ENCODE data around the gene SCRN1.
"Not testable (repeated sequence)": the region's sequence is repeated elsewhere in the genome, so short reads cannot be mapped to it uniquely, and the experiment has no call there.

Gene SCRN1

DNA sequence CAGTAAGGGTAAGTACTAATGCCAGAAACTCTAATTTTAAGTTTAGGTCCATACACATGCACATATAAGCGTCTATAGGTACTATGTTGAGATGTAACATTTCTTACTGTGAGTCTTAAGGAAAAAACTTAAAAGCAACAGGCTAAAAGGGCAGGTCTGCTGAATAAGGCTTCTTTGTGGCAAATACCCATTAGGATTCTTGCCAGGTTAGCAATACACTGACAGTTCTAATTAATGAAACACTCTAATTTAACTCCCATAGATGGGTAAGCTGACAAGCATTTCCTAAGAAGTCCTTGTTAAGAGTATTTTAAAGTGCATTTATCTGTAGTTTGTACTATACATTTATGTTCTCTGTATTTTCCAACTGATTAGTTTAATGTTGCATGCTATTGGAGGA, 14.0 kb downstream of the SCRN1 start:
- no peak for TF ChIP-seq POLR2A (IDR thresholded peaks at IDR 0.05; ENCODE audit: low read depth, low read length)
- no peak for TF ChIP-seq POU2F2 (IDR thresholded peaks at IDR 0.05; ENCODE audit: low read depth, low read length)
- no peak for TF ChIP-seq POLR2AphosphoS5 (IDR thresholded peaks at IDR 0.05; ENCODE audit: low read depth, low read length)
- no peak for TF ChIP-seq PAX5 (IDR thresholded peaks at IDR 0.05; ENCODE audit: insufficient read depth, low read length, severe bottlenecking)
- TF ChIP-seq SPI1 (IDR thresholded peaks at IDR 0.05; ENCODE audit: low read depth, low read length), result no peak
- TF ChIP-seq TAF1 (IDR thresholded peaks at IDR 0.05; ENCODE audit: low read depth, low read length), result no peak
- FAIRE-seq (no peak), DNase-seq (ENCODE audit: insufficient read length, low spot score) (no peak)

DNA sequence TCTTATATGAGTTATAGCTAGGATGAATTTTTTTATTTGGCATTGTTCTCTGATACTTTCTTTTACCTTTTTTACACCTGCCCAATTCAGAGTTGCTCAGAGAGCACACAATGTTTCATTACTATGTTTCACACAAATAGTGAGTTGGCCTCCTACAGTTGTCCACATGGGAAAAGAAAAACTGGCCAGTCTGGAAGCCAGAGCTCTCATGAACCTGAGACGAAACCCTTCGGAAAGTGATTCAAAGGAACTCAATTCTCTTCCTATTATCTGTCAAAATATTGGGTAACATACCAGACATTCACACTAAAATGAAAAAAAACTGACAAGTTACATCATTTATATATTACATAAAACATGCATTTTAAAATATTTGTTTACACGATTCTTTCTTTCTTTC, 15.3 kb downstream of the SCRN1 start:
- TF ChIP-seq PAX5 (IDR thresholded peaks at IDR 0.05; ENCODE audit: insufficient read depth, low read length, severe bottlenecking), result no peak
- no peak for DNase-seq (ENCODE audit: insufficient read length, low spot score)
- FAIRE-seq, result no peak

DNA sequence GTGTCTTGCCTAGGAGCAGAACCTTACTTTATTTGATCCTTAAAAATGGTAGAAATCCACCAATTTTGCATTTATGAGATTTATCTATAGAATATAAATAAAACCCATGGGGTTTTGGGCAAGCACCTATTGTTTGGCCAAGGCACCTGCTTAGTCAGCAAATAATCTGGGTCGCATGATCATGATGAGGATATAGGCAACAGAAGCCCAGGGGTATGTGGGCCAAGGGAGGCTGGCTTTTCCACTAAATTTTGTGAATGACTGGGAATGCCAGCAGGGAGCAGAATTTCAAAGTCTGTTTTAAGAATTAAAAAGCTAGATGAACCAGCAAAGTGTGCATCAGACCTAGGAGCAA, 17.3 kb downstream of the SCRN1 start:
- TF ChIP-seq PAX5 (IDR thresholded peaks at IDR 0.05; ENCODE audit: insufficient read depth, low read length, severe bottlenecking), result no peak
- FAIRE-seq, result no peak
- no peak for DNase-seq (ENCODE audit: insufficient read length, low spot score)

DNA sequence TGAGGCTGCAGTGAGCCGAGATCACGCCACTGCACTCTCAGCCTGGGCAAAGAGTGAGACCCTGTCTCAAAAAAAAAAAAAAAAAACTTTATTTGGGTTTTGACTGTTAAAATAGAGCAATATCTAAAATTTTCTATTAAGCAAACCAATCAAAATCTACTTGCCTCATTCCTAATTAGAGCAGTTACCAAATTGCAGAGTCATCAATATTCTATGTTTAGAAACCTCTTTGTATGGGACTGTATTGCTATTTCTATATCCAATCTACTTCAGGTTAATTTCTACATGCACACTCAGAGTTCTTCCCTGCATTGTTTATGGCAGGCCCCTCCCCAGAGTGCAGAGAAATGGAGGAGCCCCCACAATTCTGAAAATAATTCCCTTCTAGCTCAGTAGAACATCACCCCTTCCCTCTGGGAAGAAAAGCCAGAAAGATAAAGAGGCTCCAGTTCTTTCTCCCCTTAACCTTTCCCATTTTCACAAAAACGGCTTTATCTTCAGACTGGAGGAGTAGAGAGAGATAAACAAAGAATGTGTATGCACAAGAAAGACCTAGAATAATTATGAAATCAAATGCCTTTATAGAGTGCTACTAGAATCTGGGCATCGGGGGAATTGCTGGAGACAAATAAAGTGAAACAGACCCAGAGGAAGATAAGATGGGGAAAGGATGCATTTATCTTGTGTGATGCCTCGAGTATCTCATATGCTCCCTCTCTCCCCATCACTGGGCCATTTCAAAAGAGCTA, 17.9 kb downstream of the SCRN1 start:
- TF ChIP-seq PAX5 (IDR thresholded peaks at IDR 0.05; ENCODE audit: insufficient read depth, low read length, severe bottlenecking) (no peak), SPI1 (IDR thresholded peaks at IDR 0.05; ENCODE audit: low read depth, low read length) (no peak), POLR2A (IDR thresholded peaks at IDR 0.05; ENCODE audit: low read depth, low read length) (no peak), POLR2AphosphoS5 (IDR thresholded peaks at IDR 0.05; ENCODE audit: low read depth, low read length) (no peak), TAF1 (IDR thresholded peaks at IDR 0.05; ENCODE audit: low read depth, low read length) (no peak), POU2F2 (IDR thresholded peaks at IDR 0.05; ENCODE audit: low read depth, low read length) (no peak)
- DNase-seq (ENCODE audit: insufficient read length, low spot score) (no peak), FAIRE-seq (no peak)

DNA sequence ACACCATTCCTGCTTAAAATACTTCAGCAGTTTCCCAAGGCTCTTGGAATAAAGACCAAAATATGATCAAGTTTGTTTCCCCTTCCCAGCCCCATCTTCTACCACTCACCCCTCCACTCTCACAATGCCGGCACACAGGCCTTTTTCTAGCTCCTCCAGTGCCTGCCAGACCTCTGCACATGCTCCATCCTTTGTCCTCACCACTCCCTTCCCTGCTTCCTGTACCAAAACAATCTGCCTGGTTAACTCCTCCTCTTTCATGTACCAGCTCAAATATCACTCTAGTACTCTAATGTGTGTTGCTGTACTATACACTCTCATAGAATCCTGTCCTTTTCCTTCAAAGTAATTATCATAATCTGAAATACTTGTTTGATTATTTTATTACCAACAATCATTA, 19.4 kb downstream of the SCRN1 start:
- no peak for DNase-seq (ENCODE audit: insufficient read length, low spot score)
- no peak for TF ChIP-seq POU2F2 (IDR thresholded peaks at IDR 0.05; ENCODE audit: low read depth, low read length)
- FAIRE-seq, result no peak

DNA sequence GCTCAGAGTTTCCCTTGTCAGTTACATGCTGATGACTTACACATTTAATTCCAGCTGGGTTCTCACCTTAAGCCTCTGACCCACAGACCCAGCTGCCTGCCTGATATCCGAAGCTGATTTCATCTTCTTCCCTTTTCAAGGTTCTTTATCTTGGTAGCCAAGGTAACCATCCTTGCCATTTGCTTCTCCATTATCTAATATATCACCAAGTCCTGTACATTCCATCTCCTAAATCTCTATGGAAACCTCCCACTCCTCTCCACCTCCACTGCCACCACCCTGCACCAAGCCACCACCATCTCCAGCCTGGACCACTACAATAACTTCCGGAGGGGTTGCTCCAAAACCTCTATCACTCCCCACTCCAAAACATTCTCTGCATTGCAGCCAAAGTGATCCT, 19.9 kb downstream of the SCRN1 start:
- TF ChIP-seq POLR2AphosphoS5 (IDR thresholded peaks at IDR 0.05; ENCODE audit: low read depth, low read length), result no peak
- TF ChIP-seq SPI1 (IDR thresholded peaks at IDR 0.05; ENCODE audit: low read depth, low read length), result no peak
- TF ChIP-seq POU2F2 (IDR thresholded peaks at IDR 0.05; ENCODE audit: low read depth, low read length), result no peak
- TF ChIP-seq POLR2A (IDR thresholded peaks at IDR 0.05; ENCODE audit: low read depth, low read length), result no peak
- TF ChIP-seq TAF1 (IDR thresholded peaks at IDR 0.05; ENCODE audit: low read depth, low read length), result no peak
- TF ChIP-seq PAX5 (IDR thresholded peaks at IDR 0.05; ENCODE audit: insufficient read depth, low read length, severe bottlenecking), result no peak
- DNase-seq (ENCODE audit: insufficient read length, low spot score), result no peak
- no peak for FAIRE-seq

DNA sequence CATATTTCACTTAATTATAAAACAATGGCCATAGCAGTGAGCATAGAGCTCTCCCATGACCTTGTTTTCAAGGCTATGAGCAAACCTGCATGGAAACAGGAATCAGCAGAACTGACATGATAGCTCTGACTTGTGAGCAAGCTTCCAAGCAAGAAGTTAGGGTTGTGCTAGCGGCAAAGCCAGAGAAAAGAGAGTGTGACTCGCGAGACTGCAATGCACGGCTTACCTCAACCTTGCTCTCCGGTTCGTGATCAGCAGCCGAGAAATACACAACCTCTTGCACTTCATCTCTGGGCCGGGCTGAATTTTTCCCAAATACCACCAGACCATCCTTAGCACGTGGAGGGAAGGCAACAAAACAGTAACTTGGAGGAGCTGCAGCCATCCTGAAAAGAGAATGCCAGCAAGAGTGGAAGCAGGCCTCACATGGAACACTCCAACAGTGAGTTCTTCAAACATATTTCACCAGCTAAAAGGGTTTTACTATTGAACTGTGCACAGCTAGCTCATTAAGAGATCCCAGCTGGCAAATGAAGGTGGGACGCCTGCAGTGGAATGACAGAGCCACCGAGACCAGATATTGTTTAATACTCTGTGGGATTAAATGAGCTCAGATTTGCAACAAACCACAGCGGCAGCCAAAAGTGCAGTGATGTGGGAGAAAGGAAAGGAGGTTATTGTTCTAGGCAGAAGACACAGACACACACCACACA, 20.8 kb downstream of the SCRN1 start:
- FAIRE-seq, result no peak
- no peak for DNase-seq (ENCODE audit: insufficient read length, low spot score)
- TF ChIP-seq POLR2A (IDR thresholded peaks at IDR 0.05; ENCODE audit: low read depth, low read length) (no peak), SPI1 (IDR thresholded peaks at IDR 0.05; ENCODE audit: low read depth, low read length) (no peak), PAX5 (IDR thresholded peaks at IDR 0.05; ENCODE audit: insufficient read depth, low read length, severe bottlenecking) (no peak), POLR2AphosphoS5 (IDR thresholded peaks at IDR 0.05; ENCODE audit: low read depth, low read length) (no peak), POU2F2 (IDR thresholded peaks at IDR 0.05; ENCODE audit: low read depth, low read length) (no peak), TAF1 (IDR thresholded peaks at IDR 0.05; ENCODE audit: low read depth, low read length) (no peak)

DNA sequence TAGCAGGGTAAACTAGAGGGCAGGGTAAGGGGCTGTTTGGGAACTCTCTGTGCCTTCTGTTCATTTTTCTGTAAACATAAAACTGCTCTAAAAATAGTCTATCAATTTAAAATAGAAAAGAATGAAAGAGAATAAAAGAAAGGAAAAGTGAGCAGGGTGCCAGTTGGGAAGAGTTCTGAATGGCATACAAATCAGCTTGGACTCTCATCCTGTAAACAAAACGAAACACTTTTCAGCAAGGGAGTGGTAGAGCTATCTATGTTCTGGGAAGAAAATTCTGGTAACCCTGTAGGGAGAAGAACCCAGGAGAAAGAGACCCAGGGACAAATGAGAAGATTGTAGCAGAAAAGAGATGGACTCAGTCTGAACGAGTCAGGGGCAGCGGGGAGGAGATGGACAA, 24.6 kb downstream of the SCRN1 start:
- no peak for DNase-seq (ENCODE audit: insufficient read length, low spot score)
- TF ChIP-seq TAF1 (IDR thresholded peaks at IDR 0.05; ENCODE audit: low read depth, low read length) (no peak), PAX5 (IDR thresholded peaks at IDR 0.05; ENCODE audit: insufficient read depth, low read length, severe bottlenecking) (no peak), POLR2AphosphoS5 (IDR thresholded peaks at IDR 0.05; ENCODE audit: low read depth, low read length) (no peak), POLR2A (IDR thresholded peaks at IDR 0.05; ENCODE audit: low read depth, low read length) (no peak), SPI1 (IDR thresholded peaks at IDR 0.05; ENCODE audit: low read depth, low read length) (no peak), POU2F2 (IDR thresholded peaks at IDR 0.05; ENCODE audit: low read depth, low read length) (no peak)
- no peak for FAIRE-seq

DNA sequence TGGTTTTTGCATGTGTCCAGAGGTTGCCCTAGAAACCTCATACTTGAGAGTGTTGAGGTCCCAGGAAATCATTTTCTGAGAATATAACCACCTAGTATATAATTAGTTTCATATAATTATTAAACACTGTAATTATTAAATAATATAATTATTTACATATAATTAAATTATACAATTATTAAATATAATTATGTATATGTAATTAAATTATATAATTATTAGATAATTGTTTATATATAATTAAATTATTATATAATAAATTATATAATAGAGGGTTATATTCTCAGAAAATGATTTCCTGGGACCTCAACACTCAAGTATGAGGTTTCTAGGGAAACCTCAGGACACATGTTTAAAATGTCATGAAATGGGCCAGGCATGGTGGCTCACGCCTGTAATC, 27.6 kb downstream of the SCRN1 start:
- DNase-seq (ENCODE audit: insufficient read length, low spot score), result no peak
- no peak for FAIRE-seq
- TF ChIP-seq PAX5 (IDR thresholded peaks at IDR 0.05; ENCODE audit: insufficient read depth, low read length, severe bottlenecking) (no peak), TAF1 (IDR thresholded peaks at IDR 0.05; ENCODE audit: low read depth, low read length) (no peak), POLR2AphosphoS5 (IDR thresholded peaks at IDR 0.05; ENCODE audit: low read depth, low read length) (no peak), SPI1 (IDR thresholded peaks at IDR 0.05; ENCODE audit: low read depth, low read length) (no peak), POU2F2 (IDR thresholded peaks at IDR 0.05; ENCODE audit: low read depth, low read length) (no peak), POLR2A (IDR thresholded peaks at IDR 0.05; ENCODE audit: low read depth, low read length) (no peak)

DNA sequence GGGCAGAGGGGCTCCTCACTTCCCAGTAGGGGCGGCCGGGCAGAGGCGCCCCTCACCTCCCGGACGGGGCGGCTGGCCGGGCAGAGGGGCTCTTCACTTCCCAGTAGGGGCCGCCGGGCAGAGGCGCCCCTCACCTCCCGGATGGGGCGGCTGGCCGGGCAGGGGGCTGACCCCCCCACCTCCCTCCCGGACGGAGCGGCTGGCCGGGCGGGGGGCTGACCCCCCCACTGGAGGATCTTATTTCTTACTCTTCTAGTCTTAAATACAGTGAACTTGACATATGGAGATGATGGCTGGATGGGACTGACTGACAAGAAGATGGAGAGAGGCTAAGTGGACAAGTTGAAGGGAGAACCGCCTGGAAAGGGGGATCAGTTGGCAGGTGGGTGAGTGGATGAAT, 28.0 kb downstream of the SCRN1 start:
- FAIRE-seq; DNase-seq (ENCODE audit: insufficient read length, low spot score): not testable (repeated sequence)

All from GM12891 (cell line).